A549 (cell line): ENCODE measurements around the gene PTPRE.

ENCODE experiments used
- CTCF ChIP-seq: fragments of >200 bp; sonication (Bioruptor Twin); formaldehyde crosslinking; IDR thresholded peaks from 3 replicates; pipeline ENCODE4 v1.5.1; 2016
- EP300 ChIP-seq, 2 experiments: fragments of >200 bp; sonication (Bioruptor Twin); formaldehyde crosslinking; IDR thresholded peaks; 2 replicates in 1 of 2; 3 replicates in 1 of 2; pipeline ENCODE4 v1.6.1; 2016 to 2017
- KDM1A ChIP-seq: fragments of 200-600 bp; sonication (generic); IDR thresholded peaks from 2 replicates; pipeline ENCODE4 v1.6.1; 2016; ENCODE audit warnings: low read depth, mild to moderate bottlenecking
- USF2 ChIP-seq: fragments of 450-650 bp; IDR thresholded peaks from 2 replicates; pipeline ENCODE4 v1.6.1; 2014; ENCODE audit warnings: antibody characterized with exemption

GRCh38 chr10:127860592-127860991 is 46.3 kb upstream of the PTPRE start:
- TF ChIP-seq EP300 (IDR thresholded peaks at IDR 0.05): no peak
- TF ChIP-seq CTCF: no peak
- TF ChIP-seq USF2: no peak
- TF ChIP-seq KDM1A: no peak
